ENCODE results near the gene SLC35F2.

DNA sequence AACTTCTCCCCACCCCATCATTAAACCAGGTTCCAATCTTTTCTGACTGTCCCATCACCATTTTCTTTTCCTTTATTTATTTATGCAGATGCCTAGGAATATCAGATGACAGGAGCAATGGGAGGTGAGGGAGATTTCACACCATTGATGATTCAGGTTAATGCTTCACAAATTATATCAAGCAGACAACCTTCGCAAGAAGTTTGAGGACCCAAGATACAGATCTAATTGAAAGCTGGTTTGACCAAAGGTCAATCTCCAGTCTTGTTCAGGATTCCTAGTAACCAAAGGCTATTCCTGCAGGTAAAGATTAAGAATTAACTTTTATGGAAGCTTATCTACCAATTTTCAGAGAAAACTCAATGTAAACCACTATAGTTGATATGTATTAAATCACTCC is 54.4 kb downstream of the SLC35F2 start:
- TF ChIP-seq RARB (CRISPR knock-in tag; IDR thresholded peaks at IDR 0.05) = no peak
- no peak for TF ChIP-seq OSR1 (CRISPR knock-in tag; IDR thresholded peaks at IDR 0.05)
- TF ChIP-seq POU6F1 (CRISPR knock-in tag; IDR thresholded peaks at IDR 0.05; ENCODE audit: borderline replicate concordance, low read depth) = no peak
- TF ChIP-seq TOX (CRISPR knock-in tag; IDR thresholded peaks at IDR 0.05; ENCODE audit: borderline replicate concordance) = no peak

Data from SK-N-SH treated with all-trans-retinoic acid at 6 μM for 48 hours (cell line).